Measurements from ENCODE around the gene MLLT1. TPM values are rescaled to one million over a fixed set of nuclear protein-coding genes. Genes with fewer than 3 reads are reported as not detected.

MLLT1 gene
- total RNA-seq, 1 donor from 2014 or later, result 32.2 TPM

DNA sequence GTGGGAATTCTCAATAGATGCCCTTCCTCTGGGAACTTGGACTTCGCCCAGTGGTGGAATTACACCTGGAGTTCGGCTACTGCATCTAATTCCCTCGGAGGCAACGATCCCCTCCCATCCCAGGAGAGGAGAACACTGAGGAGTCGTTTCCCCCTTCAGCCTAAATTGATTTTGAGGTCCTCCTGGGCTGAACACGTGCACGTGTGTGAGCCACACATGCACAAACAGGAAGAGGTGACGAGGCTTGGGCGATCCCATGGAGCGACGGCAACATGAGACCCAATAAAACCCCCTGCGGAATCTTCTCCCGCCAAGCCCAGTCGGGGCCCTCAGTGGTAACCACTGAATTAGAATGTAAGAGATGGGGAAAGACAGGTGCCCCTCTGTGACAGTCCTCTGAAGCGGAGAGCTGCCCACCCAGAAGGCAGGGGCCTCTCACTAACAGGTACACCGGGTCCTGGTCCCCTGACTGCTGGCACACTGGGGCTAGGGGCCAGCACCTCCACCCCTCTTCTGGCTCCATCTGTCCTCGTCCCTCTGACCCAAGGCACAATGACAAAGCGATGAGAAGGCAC, 4.5 kb downstream of the MLLT1 start:
- DNase-seq (ENCODE audit: extremely low read depth, low read depth, low spot score), result no peak

DNA sequence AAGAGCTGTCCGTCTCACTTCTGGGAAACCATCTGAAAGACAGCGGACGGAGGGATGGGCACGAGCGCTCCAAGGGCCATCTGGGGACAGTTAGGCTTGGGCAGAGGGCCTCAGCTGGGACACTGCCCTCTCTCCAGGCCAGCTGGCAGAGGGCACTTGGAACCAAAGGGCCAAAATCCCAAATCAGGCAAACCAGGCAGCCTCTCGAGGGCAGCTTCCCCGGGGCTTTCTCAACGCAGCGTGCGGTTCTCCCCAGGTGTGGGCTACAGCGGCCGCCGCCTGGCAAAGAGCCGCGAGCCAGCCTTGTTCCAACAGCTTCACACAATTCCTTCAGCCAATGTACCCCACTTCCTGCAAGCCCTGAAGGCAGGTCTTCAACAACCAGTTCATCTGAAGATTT, 5.0 kb downstream of the MLLT1 start:
- DNase-seq (ENCODE audit: extremely low read depth, low read depth, low spot score), result no peak

DNA sequence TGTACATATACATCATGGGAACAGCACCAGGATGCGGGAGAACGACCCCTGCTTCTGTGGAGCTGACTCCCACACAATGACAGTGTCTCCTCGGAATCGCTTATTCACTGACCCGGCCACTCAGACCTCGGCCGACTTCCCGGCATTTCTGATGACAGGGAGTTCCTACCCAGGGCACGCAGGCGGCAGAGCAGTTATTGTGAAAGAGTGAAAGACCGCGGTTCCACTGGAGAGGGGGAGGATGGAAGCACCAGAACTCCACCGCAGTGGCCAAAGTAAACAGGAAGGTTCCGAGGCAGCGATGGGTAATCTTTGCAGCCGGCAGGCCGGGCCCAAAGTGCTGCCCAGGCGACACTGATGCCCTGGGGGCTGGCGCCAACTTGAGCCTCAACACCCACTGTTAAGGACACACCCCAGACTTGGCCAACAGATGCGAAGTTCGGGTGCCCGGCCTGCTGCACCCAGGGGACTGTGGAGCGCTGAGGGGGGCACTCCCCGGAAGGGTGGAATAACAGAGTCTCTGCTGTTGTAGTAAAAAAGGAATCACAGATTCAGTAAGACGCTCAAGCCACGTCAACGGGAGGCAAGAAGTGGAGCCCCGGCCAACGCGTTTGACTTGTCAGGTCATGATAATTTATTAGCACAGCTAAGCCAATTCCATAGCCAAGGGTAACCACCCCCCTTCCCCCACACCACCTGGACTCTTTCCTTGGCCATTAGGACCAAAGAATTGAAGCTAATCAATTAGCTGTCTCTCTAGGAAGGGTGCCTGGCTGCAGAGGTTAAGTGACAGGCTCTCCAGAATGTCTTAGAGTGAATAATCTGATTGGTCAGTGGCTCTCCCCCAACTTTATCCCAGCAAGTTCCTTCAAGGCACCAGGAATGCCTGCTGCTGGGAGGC, 5.8 kb downstream of the MLLT1 start:
- DNase-seq (ENCODE audit: extremely low read depth, low read depth, low spot score), result no peak

DNA sequence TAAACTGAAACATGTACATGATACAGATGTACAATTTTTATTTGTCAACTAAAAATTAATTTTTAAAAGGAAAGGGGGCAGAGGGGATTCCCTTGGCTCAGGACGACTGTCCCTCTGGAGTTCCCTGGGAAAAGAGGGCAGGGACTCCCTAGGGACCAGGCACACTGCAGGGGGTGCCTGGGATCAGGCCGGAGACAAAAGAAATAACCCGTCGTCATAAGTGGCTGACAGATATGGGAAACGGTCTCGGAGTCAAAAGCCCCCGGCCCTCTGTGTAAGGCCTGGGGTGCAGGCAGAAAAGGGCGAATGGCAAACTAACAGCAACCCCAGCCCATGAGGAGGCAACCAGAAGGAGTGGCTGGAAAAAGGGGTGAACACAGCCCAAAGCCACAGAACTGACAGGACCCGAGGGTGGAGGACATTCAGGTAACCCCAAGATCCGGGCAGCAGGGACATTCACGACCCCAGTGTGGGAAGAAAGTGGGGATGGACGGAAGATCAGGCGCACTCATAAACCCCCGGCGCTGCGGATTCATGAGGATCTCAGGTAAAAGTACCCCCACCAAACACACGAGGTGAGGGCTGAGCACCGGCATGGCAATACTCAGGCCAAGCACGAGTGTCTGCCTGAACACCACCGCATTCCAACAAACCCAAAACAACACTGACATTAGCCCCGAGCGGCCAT, 6.7 kb downstream of the MLLT1 start:
- no peak for DNase-seq (ENCODE audit: extremely low read depth, low read depth, low spot score)

DNA sequence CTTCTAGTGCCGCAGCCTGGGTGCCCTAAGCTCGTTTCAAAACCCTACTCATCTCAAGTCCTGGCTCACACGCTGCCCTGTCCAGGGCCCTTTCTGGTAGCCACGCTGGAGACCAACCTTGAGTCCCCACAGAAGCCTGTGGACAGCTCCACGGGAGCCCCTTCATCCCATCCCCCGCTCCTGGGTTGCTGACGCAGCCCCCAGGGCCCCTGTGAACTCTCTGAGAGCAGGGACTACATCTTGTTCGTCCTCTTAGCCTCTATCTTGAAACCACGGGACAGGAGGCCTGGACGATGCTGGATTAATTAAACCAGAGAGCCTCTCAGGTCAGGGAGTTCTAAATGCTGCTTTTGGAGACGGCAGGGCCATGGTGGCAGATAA, 7.4 kb downstream of the MLLT1 start:
- no peak for DNase-seq (ENCODE audit: extremely low read depth, low read depth, low spot score)

DNA sequence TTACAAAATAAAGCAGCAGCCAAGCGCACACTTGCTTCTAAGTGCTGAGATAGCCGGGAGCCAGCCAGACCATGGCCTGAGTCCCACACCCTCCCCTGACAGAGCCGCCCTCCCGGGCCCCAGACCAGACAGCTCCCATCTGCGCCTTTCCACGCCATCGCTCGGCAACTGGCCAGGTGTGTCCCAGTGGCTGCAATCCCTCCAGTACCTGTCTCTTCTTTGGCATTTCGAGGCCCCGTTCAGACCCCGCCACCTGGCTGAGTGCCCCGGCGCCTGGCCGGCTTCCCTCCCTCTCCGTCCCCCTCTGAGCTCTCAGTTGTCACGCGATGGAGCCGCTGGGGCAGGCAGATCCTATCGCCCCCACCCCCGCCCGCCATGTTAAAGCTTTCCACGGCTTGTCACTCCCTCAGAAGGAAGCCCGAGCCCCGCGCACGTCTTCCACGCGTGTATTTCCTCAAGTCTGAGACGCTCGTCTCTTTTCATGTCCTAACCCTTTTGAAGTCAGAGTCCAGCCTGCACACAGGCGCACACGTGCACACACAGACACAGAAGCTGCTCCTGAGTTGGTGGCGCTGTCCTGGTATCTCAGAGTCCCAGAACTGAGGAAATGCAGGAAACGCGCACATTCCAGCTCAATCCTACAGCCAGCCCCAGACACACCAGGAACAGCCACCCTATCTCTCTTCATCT, 7.9 kb downstream of the MLLT1 start:
- DNase-seq (ENCODE audit: extremely low read depth, low read depth, low spot score), result no peak

DNA sequence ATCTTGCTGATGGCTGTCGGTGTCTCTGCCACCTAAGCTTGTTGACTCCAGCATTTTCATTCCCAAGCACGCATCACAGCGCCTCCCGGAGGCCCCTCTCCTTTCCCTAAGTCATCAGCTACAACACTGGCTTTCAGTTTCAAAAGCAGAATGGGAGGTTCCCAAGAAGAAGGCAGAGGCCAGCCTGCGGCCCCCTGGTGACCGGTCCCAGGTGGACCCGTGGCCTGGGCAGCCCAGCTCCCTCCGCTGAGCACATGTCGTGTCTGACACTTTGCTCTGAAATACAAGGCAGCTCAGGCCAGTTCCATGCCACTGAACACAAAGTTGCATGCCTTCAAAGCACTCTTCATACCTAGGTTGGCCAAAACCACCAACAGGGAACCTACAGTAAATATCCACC, 8.5 kb downstream of the MLLT1 start:
- no peak for DNase-seq (ENCODE audit: extremely low read depth, low read depth, low spot score)

DNA sequence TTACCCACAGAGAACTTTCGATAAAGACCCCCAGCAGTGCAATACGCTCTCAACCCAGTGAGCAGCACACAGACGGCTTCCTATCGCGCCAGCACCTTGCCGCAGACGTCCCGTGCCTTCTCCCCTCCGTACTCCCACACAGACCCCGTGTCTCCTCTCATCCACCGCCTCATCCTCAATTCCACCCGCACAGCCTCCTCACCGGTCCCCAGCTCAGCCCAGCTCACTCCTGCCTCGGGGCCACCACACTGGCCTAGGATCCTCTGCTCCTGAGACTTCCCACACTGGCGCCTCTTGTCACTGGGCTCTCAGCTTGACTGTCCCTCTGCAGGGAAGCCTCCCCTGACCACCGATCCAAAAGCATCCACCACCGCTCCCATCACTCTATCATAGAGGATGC, 9.0 kb downstream of the MLLT1 start:
- DNase-seq (ENCODE audit: extremely low read depth, low read depth, low spot score), result no peak

DNA sequence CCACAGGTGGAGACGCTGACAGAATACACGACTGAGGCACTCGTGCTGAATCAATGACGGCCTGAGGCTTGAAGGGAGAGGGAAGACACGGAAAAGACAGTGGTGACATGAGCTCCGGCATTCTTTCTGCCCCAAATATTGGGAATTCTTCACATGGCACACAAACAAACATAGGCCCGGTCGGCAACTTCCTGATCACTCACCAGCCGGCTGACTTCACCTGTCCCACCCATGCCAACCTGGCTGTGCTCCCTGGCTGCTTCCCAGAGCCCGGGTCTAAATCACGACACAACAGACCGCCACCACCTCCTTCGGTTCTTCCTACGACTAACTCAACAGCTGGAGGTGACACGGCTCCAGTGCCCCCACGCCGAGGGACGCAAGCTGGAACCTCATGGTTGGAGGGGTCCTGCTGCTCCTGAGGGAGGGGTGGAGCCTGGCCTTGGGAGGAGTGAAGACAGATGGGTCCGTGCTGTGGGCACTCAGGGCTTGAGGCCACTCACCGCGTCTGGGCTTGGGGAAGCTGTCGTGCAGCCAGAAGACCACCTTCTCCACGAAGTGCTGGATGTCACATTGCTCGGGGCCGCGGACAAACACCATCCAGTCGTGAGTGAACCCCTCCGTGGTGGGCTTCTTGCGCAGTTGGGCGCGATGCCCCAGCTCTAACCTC, 9.6 kb downstream of the MLLT1 start:
- no peak for DNase-seq (ENCODE audit: extremely low read depth, low read depth, low spot score)

DNA sequence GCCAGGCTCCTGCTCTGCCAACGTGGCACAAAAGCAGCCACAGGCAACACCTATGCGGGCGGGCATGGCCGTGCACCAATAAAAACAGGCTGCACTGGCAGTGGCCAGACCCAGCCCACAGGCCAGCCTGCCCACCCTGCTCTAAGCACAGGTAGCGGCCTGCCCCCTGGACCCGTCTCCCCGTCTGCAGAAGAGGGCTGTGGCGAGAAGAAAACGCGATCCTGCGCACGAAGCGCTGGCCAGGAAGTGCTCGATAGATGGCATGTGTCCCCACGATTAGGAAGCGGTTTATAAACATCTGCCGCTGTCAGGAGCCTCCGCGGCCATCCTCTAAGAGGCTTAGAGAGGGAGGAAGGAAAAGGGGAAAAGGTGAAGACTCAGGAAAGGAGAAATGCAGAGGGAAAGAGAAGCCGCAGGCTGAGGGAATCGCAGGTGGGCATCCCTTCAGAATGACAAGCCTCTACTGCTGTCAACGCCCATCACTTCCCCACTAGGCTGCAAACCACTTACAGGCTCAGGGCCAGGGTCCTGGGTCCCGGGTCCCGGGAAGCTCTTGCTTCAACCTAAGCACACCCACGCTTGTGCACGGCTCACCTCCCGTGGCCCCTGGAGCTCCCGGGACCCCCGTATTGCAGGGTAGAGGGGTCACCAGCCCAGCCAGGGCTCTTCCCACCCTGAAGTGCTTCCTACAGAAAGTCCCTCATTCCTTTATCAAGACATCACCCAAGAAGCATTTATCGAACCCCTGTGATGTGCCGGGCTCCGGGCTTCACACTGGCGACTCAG, 10.5 kb downstream of the MLLT1 start:
- DNase-seq (ENCODE audit: extremely low read depth, low read depth, low spot score), result no peak

DNA sequence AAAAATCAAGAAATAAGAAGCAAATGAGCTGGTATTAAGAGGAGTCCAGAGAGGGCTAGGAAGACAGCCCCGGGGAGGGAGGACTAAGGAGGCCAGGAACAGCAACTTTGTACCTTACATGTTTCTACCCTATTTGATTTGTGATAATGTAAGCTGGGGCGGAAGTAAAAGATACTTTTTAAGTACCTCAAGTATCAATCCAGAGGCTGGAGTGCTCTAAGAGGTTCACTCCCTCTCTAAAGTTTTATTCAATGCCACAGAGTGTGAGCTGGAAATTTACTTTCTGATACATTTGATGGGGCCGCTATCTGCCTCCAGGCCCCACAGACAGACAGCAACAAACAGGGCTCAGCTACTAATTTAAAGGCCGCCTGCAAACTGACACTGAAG, 11.4 kb downstream of the MLLT1 start:
- DNase-seq (ENCODE audit: extremely low read depth, low read depth, low spot score), result no peak

DNA sequence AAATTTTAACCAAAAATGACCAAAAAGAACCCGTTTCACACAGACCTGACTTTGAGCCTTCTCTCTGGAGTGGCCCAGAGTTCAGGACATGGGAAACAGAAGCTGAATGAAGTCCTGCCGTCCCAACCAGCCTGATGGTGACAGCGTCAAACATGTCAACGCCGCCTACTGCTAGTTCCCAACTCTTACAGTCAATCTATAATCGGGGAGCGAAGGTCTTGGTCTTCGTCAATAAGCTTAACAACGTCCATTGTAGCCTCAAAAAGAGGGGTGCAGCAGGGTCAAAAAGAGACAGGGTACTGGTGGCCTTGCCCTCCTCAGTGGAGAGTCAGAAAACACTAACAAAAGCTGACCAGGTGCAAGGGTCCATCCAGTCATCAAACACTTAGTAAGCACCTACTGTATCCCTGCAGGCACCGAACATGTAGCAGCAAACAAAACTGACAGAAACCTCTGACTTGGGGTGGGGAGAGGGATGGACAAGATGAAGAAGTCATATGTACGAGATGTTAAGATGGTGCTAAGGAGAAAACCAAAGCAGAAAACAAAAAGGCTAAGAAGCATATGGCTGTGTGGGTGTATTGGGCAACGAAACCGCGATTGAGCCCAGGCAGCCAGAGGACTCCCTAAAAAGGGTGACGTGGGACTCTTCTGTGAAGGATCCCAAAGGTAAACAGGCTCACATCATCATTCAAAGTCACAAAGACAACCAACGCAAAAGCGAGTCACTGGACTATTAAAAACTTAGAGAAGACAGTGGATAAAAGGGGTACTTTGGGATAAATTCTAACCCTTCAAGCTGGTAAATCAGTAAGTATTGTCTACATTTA, 12.0 kb downstream of the MLLT1 start:
- no peak for DNase-seq (ENCODE audit: extremely low read depth, low read depth, low spot score)

DNA sequence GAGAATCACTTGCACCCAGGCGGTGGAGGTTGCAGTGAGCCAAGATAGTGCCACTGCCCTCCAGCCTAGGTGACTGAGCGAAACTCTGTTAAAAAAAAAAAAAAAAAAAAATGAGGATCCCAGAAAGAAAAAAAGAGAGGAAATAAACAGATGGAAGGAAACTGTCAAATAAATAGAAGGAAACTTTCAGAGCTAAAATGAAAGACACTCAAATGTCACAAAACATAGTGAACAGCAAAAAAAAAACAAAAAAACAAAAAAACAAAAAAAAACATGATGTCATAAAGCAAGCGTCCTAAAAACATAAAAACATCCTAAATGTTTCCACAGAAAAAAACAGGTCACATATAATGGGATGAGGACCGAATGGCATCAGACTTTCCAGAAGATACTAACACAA, 15.0 kb downstream of the MLLT1 start:
- no peak for DNase-seq (ENCODE audit: extremely low read depth, low read depth, low spot score)

DNA sequence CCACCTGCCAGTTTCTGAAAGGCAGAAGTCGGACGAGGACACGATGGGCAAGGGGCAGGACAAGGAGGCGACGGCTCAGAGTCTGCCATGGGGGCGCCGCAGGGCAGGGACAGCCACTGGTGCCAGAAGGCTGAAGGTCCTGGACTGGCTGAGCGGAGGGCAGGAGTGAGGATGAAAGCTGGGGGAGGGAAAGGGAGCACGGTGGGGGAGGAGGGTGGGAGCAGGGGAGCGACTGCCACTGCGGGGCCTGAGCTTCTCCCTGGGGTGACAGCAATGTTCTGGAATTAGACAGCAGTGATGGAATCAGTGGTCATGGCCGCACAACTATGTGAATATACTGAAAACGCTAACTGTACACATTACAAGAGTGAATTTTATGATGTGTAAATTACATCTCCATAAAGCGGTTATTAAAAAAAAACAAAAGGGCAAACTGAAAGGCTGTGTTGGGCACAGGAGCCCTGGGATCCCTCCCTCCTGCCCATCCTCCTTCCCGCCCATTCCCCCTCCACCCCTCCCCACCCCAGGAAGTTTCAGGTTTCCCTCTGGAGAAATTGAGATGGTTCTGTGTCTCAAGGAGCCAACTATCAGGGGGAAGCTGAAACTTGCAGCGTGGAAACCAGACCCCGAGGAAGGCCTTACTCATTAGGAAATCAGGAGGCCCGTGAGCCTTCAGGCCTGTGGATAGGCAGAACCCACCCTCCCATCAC, 15.9 kb downstream of the MLLT1 start:
- DNase-seq (ENCODE audit: extremely low read depth, low read depth, low spot score), result no peak

DNA sequence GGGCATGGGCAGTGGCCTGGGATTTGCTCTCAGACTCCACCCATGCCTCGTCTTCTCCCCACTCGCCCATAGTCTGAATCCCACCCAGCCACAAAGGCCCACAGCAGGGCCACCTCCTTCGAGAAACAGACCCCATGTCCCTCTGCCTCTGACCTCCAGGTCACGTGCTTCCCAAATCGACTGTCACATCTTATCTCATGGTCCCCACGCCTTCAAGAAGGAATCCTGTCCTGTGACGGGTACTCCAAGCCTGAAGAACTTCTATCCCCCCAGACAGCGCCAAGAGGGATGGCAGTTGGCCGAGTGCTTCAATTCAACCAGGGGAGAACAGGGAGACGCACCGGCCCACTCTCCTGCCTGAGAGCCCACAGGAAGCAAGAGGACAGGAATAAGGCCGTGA, 16.5 kb downstream of the MLLT1 start:
- no peak for DNase-seq (ENCODE audit: extremely low read depth, low read depth, low spot score)

DNA sequence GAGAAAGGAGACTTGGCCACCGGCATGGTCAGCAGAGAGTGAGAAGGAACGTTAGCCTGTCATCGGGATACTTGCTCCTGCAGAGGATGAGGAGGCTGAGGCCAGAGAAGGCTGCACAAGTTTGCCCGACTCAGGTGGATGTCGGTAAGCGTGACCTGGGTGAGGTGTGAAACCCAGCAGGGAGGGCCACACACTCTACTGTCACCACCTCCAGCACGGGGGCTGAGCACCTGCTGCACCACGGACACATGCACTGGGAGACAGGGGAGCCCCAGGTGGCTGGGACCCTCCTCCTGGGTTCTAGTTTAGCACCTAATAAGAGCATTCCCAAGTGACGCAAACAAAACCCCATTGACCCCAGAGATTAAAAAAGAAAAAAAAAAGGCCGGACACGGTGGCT, 17.3 kb downstream of the MLLT1 start:
- DNase-seq (ENCODE audit: extremely low read depth, low read depth, low spot score), result no peak

DNA sequence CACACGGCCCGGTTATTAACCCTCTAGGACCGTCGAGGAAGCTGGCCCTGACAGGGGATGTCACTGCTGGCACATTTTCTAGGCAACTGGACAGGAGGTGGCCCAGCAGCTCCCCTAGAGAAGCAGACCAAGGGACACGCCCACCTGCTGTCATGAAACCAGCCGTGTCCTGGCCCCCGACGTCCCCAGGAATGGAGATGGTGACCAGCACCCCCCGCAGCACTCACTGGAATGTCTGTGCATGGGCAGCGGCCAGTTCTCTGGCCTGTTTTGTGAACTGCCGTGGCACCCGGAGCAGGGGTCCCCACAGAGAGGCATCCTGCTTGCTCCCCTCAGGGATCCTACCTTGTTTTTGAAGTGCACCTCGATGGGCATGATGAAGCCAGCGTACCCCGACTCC, 17.9 kb downstream of the MLLT1 start:
- no peak for DNase-seq (ENCODE audit: extremely low read depth, low read depth, low spot score)

DNA sequence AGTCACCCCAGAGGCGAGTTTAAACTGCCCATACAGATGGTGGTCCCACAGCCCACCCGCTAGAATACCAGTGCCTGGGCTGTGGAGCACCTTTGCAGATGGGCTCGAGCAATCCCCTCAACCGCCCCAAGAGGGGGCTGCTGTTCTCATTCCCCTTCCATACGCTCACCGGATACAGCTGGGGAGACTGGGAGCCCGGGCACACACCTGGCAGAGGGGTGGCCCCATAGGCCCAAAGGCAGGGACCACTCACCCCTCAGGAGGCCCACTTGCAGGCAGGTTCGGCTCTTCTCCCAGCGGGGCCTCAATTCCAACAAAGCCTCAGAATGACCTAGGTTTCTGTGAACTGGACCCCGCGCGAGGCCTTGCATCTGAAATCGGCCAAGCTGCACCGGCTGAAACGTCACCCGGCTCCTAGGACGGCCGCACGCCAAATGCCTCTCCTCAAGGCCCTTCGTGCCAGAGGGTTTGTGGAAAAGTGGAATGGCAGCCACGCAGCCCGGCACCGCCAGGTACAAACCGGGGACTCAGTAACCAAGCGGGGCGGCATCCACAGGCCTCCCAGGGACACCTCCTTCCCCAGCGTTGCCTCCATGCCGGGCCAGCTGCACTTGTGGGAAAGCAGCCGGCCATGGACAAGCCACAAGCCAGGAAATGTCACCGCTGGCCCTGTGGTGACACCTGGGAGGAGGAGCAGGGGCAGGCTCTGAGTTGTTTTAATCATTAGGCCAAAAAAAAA, 18.7 kb downstream of the MLLT1 start:
- no peak for DNase-seq (ENCODE audit: extremely low read depth, low read depth, low spot score)
